NCI-H82 (cell line): ENCODE measurements around the gene XXYLT1.
"Not testable (repeated sequence)": the region's sequence is repeated elsewhere in the genome, so short reads cannot be mapped to it uniquely, and the experiment has no call there.

Experiments used
- DNase-seq: peaks from one replicate; lab custom pipeline; 2025; lab: John Stamatoyannopoulos, UW

The XXYLT1 gene

GRCh38 chr3:195112361-195112791 lies 158.6 kb downstream of the XXYLT1 start:
- no peak for DNase-seq

GRCh38 chr3:195111766-195112165 lies 159.2 kb downstream of the XXYLT1 start:
- no peak for DNase-seq

GRCh38 chr3:195111319-195111705 lies 159.6 kb downstream of the XXYLT1 start:
- DNase-seq, result no peak

DNA sequence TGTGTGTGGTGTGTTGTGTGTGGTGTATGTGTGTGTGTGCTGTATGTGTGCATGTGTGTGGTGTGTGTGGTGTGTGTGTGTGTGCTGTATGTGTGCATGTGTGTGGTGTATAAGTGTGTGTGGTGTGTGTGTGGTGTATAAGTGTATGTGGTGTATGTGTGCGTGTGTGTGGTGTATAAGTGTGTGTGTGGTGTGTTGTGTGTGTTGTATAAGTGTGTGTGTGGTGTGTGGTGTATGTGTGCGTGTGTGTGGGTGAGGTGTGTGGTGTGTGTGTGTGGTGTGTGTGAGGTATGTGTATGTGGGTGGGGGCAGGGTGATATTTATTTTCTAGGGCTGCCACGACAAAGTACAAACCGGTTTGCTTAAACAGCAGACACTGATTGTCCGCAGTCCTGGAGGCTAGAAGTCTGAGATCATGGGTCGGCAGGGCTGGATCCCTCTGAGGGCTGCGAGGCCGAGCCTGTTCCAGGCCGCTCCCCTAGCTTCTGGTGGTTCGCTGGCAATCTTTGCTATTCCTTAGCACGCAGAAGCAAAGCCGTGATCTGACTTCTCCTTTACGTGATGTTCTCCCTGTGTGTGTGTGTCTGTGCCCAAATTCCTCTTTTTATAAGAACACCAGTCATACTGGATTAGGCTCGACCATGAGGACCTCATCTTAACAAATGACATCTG lies 160.2 kb downstream of the XXYLT1 start:
- DNase-seq, result no peak

DNA sequence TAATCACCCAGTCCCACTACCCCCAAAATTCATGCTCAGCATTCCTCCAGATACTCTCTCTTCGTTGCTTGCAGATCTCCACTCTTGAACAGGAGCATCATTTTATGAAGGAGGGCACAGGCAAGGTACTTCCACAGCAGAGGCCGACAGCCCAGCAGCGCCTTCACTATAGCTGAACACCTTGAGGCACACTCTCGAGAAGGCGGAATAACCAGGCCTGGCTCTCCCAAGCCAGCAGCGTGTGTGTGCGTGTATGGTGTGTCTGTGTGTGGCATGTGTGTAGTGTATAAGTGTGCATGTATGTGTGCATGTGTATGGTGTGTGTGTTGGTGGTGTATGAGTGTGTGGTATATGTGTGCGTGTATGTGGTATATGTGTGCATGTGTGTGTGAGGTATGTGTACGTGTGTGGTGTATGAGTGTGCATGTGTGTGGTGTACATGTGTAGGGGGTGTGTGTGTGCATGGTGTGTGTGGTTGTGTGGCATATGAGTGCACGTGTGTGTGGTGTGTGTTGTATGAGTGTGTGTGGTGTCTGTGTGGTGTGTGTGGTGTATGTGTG lies 161.8 kb downstream of the XXYLT1 start:
- DNase-seq, result no peak

DNA sequence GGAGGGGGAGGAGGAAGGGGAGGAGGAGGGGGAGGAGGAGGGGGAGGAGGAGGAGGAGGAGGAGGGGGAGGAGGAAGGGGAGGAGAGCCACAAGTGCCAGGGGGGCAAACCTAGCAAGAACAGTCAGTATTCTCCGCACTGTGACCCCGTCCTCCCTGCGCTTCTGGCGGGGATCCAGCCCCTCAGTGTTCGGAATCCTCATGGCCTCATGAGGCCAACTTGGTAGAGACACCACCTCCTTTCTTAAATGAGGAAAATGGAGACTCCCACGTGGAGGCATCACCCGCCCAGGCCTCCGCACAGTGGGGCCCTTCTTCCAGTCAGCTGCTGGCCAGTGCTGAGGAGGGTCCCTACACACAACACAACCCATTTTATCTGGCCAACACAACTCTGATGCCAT lies 163.4 kb downstream of the XXYLT1 start:
- DNase-seq, result no peak

GRCh38 chr3:195107031-195107430 lies 163.9 kb downstream of the XXYLT1 start:
- DNase-seq, result not testable (repeated sequence)

DNA sequence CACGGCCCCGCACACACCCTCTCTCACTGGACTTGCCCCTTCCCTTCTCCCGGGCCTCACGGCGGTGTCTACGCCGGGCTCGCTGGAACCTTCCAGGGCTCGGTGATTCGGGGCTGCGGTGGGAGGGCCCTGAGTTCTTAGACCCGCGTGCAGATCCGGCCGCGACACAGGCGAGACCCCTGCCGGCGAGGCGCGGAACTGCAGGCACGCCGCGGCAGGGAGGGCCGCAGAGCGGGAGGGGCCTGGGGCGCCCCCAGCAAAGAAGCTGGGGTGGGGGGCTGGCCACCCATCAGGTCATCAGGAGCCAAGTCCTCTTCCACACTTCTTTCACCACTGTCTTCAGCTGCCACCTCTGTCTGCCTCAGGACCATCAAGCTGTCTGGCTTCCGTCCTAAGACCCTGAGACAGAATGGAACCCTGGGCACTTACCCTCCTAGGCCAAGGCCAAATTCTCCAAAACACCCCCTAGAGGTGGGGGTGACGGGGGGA lies 164.5 kb downstream of the XXYLT1 start:
- peak; percentile 81 for DNase-seq

GRCh38 chr3:195105841-195106417 lies 165.0 kb downstream of the XXYLT1 start:
- DNase-seq, result no peak

GRCh38 chr3:195105389-195105788 lies 165.6 kb downstream of the XXYLT1 start:
- no peak for DNase-seq

DNA sequence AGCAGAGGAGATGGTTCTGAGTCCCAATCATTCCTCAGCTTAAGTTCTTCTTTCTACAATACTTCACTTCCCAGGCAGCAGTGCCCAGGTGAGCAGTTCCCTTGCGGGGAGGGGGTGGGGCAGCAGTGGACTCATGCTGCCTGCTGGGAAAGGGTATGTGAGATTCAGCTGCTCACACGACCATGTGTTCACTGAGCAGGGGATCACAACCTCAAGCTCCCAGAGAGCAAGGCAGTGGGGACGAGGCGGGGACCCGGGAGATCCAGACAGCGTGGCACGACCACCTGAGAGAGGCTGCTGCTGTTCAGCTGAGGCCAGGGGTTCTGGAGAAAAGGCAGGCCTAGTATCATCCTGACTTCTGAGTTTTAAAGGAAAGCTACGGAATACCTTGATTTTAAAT lies 166.6 kb downstream of the XXYLT1 start:
- no peak for DNase-seq

GRCh38 chr3:195103623-195104022 lies 167.3 kb downstream of the XXYLT1 start:
- no peak for DNase-seq

DNA sequence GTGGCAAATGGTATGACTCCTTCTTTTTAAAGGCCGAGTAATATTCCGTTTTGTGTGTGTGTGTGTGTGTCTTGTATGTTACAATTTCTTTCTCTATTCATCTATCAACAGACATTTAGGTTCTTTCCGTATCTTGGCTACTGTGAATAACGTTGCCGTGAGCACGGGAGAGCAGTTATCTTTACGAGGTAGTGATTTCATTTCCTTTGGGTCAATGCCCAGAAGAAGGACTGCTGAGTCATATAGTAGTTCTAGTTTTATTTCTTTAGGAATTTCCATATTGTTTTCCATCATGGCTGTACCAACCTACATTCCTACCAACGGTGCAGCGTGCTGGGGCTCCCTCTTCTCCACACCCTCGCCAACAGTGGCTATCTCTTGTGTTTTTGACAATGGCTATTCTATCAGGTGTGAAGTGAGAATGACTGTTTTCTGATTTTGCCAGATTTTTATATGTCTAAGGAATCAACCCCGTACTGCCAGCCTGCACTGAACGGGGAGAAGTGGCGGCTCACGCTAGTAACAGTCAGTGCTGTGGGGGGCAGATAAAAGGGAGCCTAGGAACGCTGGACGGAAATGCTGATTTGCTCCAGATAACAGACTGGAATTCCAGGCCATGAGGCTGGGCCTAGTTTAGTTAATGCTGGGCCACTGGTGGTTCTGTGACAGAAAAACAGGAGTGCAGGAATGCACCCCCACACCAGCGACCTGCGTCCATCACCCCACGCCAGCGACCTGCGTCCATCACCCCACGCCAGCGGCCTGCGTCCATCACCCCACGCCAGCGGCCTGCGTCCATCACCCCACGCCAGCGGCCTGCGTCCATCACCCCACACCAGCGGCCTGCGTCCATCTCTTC lies 168.1 kb downstream of the XXYLT1 start:
- DNase-seq, result no peak

DNA sequence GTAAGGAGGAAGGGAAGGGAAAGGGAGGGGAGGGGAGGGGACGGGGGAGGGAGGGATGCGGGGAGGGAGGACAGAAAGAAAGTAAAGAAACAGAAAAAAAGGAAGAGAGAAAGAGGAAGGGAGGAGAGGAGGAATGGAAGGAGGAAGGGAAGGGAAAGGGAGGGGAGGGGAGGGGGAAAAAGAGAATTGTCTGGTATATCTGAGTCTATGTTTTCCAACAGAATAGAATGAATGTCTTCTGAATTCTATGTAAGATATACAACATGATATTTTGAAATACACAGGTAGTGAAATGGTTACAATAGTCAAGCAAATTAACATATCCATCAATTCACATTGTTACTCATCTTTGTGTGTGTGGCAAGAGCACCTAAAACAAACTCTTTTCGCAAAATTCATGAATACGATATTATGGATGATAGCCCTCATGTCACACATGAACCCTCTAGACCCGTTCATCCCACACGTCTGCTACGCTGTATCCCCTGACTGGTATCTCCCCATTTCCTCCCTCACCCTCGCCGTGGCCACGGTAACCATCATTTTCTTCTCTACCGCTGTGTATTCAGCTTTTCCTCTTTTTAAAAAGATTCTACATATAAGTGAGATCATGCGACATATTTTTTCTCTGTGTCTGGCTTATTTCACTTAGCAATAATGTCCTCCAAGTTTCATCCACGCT lies 168.9 kb downstream of the XXYLT1 start:
- no peak for DNase-seq

- DNase-seq, result peak; percentile 55
Observed at GRCh38 chr3:195101001-195101583, 169.9 kb downstream of the XXYLT1 start.

DNA sequence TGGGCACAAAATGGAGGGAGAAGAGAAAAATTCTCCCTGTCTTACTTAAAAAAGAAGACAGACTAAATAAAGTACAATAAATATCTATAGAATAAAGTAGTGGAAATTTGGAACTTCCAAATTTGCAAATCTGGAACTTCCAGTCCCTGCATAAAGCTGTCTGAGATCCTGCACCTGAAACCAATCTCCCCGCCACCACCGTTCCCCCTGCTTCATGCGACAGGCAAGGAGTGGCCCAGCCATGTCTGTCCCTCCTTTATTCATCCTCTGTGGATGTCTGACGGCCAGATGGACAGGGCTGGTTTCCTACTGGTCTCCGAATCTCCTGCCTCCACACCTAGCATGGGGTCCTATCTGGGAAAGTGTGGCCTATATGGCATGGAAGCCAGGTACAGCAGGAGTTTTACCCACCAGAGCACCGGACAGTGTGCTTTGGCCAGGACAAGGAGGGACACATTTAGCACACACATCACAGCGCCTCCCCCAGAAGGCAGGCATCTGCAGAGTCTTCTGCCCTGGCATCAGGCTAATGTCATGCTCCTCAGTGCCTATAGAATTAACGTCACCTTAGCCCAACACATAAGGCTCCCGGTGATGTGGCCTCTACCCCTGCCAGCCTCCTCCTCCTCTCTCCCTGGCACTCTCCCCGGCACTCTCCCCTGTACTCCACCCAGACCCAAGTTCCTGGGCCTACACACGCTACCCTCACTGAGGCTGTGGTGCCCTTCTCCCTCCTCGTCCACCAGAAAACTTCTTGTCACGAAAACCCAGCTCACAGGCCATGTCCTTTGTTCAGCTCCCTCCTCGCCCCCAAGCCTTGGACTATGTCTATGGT lies 170.8 kb downstream of the XXYLT1 start:
- DNase-seq, result no peak

DNA sequence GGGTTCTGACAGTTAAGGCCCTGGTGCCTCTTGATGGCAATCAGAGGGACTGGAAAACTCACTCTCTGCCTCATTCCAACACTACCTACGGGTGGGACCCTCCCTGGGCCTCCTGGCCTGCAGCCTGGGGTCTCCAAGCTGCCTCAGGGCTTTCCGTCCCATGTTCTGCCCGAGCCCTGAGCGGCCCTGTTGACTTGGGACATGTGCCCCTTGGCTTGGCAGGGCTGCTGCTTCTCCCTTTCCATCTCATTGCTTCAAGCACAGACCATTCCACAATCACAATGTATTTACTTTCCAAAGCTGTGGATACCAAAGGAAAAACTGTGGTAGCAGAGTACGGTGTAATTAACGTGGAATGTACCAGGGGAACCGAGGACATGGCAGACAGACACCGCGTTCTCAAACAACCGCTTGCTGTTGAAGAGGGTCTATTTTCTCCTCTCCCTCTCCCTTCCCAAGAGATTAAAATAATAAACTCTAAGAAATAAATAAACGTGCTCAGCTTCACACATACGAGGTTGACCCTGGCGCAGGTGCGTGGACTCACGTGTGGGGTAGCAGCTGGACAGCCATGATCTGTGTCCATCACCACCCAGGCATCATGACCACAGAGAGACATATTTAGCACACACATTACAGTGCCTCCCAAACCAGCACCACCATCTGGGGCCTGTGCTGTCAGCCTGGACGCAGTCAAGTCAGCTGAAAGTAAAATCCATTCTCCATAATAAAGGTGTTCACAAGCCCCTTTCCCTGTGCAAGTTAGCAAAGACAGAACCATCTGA lies 172.0 kb downstream of the XXYLT1 start:
- DNase-seq, result no peak

- DNase-seq, result no peak
Observed at GRCh38 chr3:195097331-195098255, 173.4 kb downstream of the XXYLT1 start.
